SJSA1 (cell line): ENCODE data around the gene MAB21L4. TPM values are rescaled to one million over a fixed set of nuclear protein-coding genes. Genes with fewer than 3 reads are reported as not detected.

Source experiments
- DNase-seq, 2 experiments: peaks; one replicate each; pipeline ENCODE4 v3.0.0-alpha.2; 2015 to 2020; ENCODE audit warnings: low spot score in 2 of 2, low read depth in 1 of 2
- H3K27ac ChIP-seq: fragments of 250-450 bp; sonication (Bioruptor Pico); 2 replicates; pipeline ENCODE4 v1.5.1; 2020; ENCODE audit warnings: mild to moderate bottlenecking, moderate library complexity
- H3K27me3 ChIP-seq: fragments of 250-450 bp; sonication (Bioruptor Pico); replicated peaks from 2 replicates; pipeline ENCODE4 v1.5.1; 2020; ENCODE audit warnings: mild to moderate bottlenecking, moderate library complexity
- H3K36me3 ChIP-seq: fragments of 250-450 bp; sonication (Bioruptor Pico); 2 replicates; pipeline ENCODE4 v1.5.1; 2020; ENCODE audit warnings: mild to moderate bottlenecking
- H3K4me1 ChIP-seq: fragments of 250-450 bp; sonication (Bioruptor Pico); replicated peaks from 2 replicates; pipeline ENCODE4 v1.6.1; 2021; ENCODE audit warnings: mild to moderate bottlenecking
- H3K4me3 ChIP-seq: fragments of 250-450 bp; sonication (Bioruptor Pico); 2 replicates; pipeline ENCODE4 v1.5.1; 2020; ENCODE audit warnings: mild to moderate bottlenecking
- H3K9me3 ChIP-seq: fragments of 250-450 bp; sonication (Bioruptor Pico); replicated peaks from 2 replicates; pipeline ENCODE4 v1.5.1; 2020; ENCODE audit warnings: mild to moderate bottlenecking
- total RNA-seq: library from RNA; depleted of rRNA; stranded (reverse); fragments of >200 nt; shearing (Covaris generic); gene quantifications from 2 replicates; pipeline ENCODE4 v1.2.3, GENCODE V29; 2014

MAB21L4 gene
- total RNA-seq, 1 experiment from 2014 or later: 0.42 TPM

- Histone ChIP-seq H3K4me3 (no peak overlapping the region), H3K27me3 (no peaks in the 10 kb centered on the region), H3K9me3 (no peaks in the 10 kb centered on the region), H3K36me3 (no peaks in the 10 kb centered on the region), H3K27ac (peak overlapping the region; percentile 92), H3K4me1 (peaks cover 67% of the 10 kb centered on the region)
- DNase-seq: peak; percentile 85 to 92
These were observed 15.8 kb upstream of the MAB21L4 start for GRCh38 chr2:240911641-240912265.

DNA sequence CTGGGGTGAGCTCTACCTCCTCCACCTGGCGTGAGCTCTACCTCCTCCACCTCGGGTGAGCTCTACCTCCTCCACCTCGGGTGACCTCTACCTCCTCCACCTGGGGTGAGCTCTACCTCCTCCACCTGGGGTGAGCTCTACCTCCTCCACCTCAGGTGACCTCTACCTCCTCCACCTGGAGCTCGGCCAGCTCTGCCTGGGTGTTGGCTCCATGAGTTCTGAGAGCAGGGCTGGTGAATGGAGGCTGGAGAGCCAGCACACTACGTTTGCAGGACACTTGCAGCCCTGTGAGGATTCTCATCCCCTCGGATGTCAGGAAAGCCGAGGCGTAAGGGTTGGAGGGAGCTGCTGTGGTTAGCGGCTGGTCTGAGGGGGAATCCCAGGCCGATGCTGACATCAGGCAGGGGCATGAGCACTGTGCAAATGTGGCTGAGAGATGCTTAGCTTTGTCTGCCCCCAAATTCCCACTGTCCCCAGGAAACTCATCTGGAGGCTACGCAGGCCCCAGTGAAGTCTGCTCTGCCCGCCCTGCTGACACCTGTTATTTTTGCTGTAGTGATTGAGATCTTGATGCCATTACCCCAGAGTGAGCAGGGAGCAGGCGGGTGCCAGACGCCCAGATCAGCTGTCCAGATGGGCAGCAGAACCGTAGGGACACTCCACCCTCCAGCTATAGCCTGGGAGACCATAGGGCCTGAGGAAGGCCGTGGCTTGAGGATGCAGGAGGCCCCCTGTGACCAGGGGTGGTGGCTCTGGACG, 13.4 kb upstream of the MAB21L4 start:
- Histone ChIP-seq H3K9me3 (no peaks in the 10 kb centered on the region), H3K36me3 (no peaks in the 10 kb centered on the region), H3K27ac (no peak overlapping the region), H3K27me3 (no peaks in the 10 kb centered on the region), H3K4me1 (peaks cover 47% of the 10 kb centered on the region), H3K4me3 (no peak overlapping the region)
- DNase-seq: no peak

DNA sequence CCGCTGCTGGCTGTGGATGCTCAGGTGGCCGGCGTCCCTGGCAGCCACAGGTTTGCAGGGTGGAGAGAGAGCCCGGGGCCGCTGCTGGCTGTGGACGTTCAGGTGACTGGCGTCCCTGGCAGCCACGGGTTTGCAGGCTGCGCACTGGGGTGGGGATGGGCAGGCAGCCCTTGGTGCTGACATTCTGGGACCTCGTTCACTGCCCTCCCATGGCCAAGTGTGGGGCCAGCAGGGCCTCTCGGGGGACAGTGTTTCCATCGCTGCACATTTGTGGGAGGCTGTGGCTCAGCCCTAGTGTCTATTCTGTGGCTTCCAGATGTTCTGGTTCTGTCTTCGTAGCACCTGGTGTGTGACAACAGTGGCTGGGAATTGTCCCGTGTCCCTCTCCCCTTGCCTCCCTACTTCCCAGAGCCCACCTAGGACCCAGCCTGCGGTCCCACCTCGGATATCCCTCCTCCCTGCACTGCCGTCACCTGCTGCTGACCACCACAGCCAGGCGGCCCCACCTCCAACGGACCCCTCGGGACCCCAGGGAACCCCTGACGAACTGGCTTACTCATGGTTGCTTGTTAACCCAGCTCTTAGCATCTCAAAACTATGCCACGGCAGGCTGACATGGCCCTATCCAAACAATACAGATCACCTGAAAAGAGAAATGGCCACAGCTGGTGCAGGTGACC, 11.1 kb upstream of the MAB21L4 start:
- Histone ChIP-seq H3K27ac (no peak overlapping the region), H3K9me3 (no peaks in the 10 kb centered on the region), H3K27me3 (no peaks in the 10 kb centered on the region), H3K4me1 (peaks cover 24% of the 10 kb centered on the region), H3K36me3 (no peaks in the 10 kb centered on the region), H3K4me3 (no peak overlapping the region)
- DNase-seq: no peak

GRCh38 chr2:240906141-240906910, 10.4 kb upstream of the MAB21L4 start, which contains the start of gene CROCC2:
TSS of gene CROCC2 (plus strand) at chr2:240906336. CDS start at chr2:240906514, 178 bp downstream.
- H3K27me3 ChIP-seq: no peaks in the 10 kb centered on the region
- H3K36me3 ChIP-seq: no peaks in the 10 kb centered on the region
- H3K4me1 ChIP-seq: peaks cover 17% of the 10 kb centered on the region
- no peaks in the 10 kb centered on the region for H3K9me3 ChIP-seq
- DNase-seq: no peak
- H3K27ac ChIP-seq: no peak within 1 kb of the TSS
- no peak within 1 kb of the TSS for H3K4me3 ChIP-seq

DNA sequence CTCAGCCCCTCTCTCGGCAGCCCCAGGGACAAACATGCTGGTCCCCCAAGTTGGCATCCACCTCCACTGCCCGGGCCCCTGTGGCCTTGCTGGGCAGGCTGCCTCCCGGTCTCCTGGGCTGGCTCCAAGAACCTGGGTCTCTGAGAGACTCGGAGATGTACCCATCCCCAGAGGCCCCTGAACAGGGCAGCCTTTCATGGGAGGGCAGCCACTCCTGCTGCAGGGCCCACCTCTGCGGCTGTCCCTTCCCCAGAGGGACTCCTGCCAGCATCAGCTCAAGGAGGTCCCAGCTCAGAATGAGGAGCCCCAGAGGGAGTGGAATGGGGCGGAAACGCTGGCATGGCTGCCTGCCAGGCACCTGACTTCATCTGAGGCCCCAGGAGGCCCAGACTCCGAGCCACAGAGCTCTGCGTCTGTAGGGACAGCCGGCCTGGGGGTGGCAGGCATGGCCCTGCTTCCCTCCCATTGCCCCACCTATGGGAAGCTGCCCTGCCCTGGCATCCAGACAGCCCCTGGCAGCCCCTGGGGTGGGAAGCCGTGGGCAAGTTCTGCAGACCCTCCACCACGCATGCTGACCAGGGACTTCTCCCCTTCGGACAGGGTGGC, 9.3 kb upstream of the MAB21L4 start:
- no peaks in the 10 kb centered on the region for H3K36me3 ChIP-seq
- H3K4me3 ChIP-seq: no peak overlapping the region
- H3K9me3 ChIP-seq: no peaks in the 10 kb centered on the region
- peaks cover 6% of the 10 kb centered on the region for H3K4me1 ChIP-seq
- no peak overlapping the region for H3K27ac ChIP-seq
- DNase-seq: no peak
- H3K27me3 ChIP-seq: no peaks in the 10 kb centered on the region

GRCh38 chr2:240904216-240905175, 8.5 kb upstream of the MAB21L4 start:
- no peaks in the 10 kb centered on the region for H3K27me3 ChIP-seq
- H3K9me3 ChIP-seq: no peaks in the 10 kb centered on the region
- DNase-seq: no peak
- H3K4me1 ChIP-seq: no peaks in the 10 kb centered on the region
- H3K27ac ChIP-seq: no peak overlapping the region
- no peaks in the 10 kb centered on the region for H3K36me3 ChIP-seq
- no peak overlapping the region for H3K4me3 ChIP-seq

- no peaks in the 10 kb centered on the region for H3K9me3 ChIP-seq
- no peak for DNase-seq
- no peak overlapping the region for H3K4me3 ChIP-seq
- no peaks in the 10 kb centered on the region for H3K36me3 ChIP-seq
- H3K4me1 ChIP-seq: 0 out of 2 replicates have a peak, but pooled peaks cover 5% of the 10 kb centered on the region
- no peaks in the 10 kb centered on the region for H3K27me3 ChIP-seq
- H3K27ac ChIP-seq: no peak overlapping the region
These were observed 7.5 kb upstream of the MAB21L4 start for GRCh38 chr2:240903191-240904060.

GRCh38 chr2:240902615-240903041, 6.7 kb upstream of the MAB21L4 start:
- no peak overlapping the region for H3K4me3 ChIP-seq
- H3K9me3 ChIP-seq: no peaks in the 10 kb centered on the region
- no peaks in the 10 kb centered on the region for H3K27me3 ChIP-seq
- no peaks in the 10 kb centered on the region for H3K36me3 ChIP-seq
- no peak for DNase-seq
- H3K4me1 ChIP-seq: 0 out of 2 replicates have a peak, but pooled peaks cover 5% of the 10 kb centered on the region
- no peak overlapping the region for H3K27ac ChIP-seq

- Histone ChIP-seq H3K36me3 (no peaks in the 10 kb centered on the region), H3K9me3 (no peaks in the 10 kb centered on the region), H3K4me1 (0 out of 2 replicates have a peak, but pooled peaks cover 5% of the 10 kb centered on the region), H3K27me3 (no peaks in the 10 kb centered on the region), H3K4me3 (no peak overlapping the region), H3K27ac (no peak overlapping the region)
- DNase-seq: no peak
These were observed 6.1 kb upstream of the MAB21L4 start for GRCh38 chr2:240901986-240902614.

GRCh38 chr2:240900141-240900860, 4.3 kb upstream of the MAB21L4 start:
- Histone ChIP-seq H3K4me1 (peaks cover 17% of the 10 kb centered on the region), H3K9me3 (no peaks in the 10 kb centered on the region), H3K36me3 (no peaks in the 10 kb centered on the region), H3K4me3 (no peak overlapping the region), H3K27me3 (no peaks in the 10 kb centered on the region), H3K27ac (no peak overlapping the region)
- no peak for DNase-seq

- no peaks in the 10 kb centered on the region for H3K36me3 ChIP-seq
- H3K4me1 ChIP-seq: peaks cover 25% of the 10 kb centered on the region
- H3K27ac ChIP-seq: no peak overlapping the region
- no peaks in the 10 kb centered on the region for H3K27me3 ChIP-seq
- H3K4me3 ChIP-seq: no peak overlapping the region
- no peaks in the 10 kb centered on the region for H3K9me3 ChIP-seq
- DNase-seq: no peak
These were observed 3.5 kb upstream of the MAB21L4 start for GRCh38 chr2:240899468-240899865.
